IPS-18c (cell line): ENCODE data around the gene GPC5.
"Not testable (repeated sequence)": the region's sequence is repeated elsewhere in the genome, so short reads cannot be mapped to it uniquely, and the experiment has no call there.

ENCODE experiments used
- H3K4me3 ChIP-seq: 2 replicates; pipeline ENCODE4 v1.7.0; 2013; ENCODE audit warnings: low read depth, mild to moderate bottlenecking, low read length, moderate library complexity; ENCODE audit not compliant: insufficient read depth
- H3K9me3 ChIP-seq: one replicate; pipeline ENCODE4 v1.6.1; 2013; ENCODE audit warnings: mild to moderate bottlenecking, low read length, moderate library complexity; ENCODE audit not compliant: control insufficient read depth, insufficient read depth

GPC5 gene

DNA sequence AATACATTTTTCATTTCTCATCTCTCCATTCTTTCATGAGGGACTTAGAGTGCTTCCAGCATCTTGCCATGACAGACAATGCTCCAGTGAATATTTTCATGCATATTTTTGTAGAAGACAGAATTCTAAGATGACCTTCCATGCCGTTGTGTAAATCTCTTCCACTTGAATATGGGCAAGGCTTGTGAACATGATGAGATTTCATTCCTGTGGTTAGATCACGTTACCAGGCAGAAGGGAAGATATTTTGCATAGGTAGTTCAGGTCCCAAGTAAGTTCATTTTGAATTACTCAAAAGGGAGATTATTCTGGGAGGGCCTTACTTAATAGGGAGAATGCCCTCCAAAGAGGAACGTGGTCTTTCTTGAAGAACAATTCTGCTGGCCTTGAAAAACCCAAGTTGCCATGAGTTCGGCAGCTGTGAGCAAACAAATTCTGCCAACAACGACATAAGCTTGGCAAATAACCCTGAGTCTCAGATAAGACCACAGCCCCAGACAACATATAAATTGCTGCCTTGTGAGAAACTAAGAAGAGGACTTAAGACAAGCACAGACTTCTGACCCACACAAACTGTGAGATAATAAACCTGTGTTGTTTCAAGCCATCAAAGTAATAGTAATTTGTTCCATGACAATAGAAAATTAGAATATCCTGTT, 1427.6 kb downstream of the GPC5 start:
- no peak overlapping the region for H3K4me3 ChIP-seq
- no peaks in the 10 kb centered on the region for H3K9me3 ChIP-seq

DNA sequence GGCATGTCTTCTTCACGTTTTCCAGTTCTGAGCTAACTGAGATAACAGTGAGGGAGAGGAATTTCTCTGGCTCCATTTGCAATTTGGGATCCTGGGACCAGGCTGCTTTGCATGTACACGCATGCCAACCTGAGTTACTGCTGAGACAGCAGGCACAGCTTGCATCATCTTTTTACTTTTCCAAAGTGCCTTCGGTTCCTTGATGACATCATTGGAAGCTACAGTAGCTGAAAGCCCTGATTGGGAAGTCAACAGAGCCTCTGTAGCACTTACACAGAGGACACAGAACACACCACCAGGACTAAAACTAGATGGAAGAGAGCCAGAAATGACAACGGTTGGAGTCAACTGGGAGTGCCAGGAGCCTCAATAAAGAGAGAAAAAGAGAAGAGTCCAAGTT, 1429.1 kb downstream of the GPC5 start:
- Histone ChIP-seq H3K4me3 (no peak overlapping the region), H3K9me3 (no peaks in the 10 kb centered on the region)

DNA sequence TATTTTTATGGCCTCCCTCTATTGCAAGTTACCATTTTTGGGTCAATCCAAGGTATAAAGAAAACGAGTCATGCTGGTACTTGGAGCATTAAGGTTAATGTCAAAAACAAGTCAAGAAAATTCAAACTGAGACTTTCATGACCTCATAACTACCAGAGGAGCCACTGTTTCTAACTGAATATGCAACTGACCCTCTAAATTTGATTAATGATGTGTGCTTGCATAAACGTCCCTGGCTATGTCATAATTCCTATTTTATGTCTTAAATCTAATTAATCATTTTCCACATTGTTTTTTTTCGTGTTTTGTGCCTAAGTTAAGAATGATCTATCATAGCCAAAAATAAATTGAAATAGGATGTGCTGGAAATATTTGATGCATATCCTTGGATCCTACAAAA, 1431.5 kb downstream of the GPC5 start:
- Histone ChIP-seq H3K4me3 (no peak overlapping the region), H3K9me3 (no peaks in the 10 kb centered on the region)

DNA sequence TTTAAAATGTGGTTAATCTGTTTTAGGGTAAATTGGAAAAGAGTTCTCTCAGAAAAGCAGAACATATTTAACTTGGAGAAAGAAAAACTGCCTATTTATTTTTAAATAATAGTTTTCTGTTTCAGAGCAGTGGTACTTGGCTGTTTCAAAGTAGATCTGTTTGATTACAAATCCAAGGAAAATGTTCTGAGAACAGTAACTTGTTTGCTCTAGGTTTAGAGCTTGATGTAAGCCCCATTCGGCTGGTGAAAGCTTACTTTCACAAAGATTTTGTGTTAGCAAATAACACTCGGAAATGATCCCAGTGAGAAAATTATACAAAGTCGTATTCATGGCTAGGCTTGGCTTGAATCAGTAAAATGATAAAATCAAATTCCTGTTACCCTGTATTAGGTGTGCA, 1432.4 kb downstream of the GPC5 start:
- H3K9me3 ChIP-seq, result no peaks in the 10 kb centered on the region
- H3K4me3 ChIP-seq, result no peak overlapping the region

DNA sequence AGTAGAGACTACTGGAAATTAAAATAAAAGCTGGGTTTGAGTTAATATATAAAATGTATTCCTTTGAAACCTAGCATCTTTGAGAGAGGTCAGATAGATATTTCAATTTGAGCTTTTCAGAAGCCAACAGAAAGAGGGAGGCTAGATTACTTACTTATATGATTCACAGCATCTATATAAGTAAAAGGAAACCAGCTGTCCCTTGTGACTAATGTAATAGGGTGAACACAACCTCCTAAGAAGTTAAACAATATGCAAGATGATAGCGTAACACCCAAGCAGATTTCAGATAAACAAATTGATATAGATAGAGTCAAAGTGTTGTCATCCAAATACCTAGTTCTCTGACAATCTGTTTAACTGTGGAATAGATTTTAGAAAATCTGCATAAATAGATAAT, 1434.7 kb downstream of the GPC5 start:
- H3K4me3 ChIP-seq, result no peak overlapping the region
- H3K9me3 ChIP-seq, result no peaks in the 10 kb centered on the region

DNA sequence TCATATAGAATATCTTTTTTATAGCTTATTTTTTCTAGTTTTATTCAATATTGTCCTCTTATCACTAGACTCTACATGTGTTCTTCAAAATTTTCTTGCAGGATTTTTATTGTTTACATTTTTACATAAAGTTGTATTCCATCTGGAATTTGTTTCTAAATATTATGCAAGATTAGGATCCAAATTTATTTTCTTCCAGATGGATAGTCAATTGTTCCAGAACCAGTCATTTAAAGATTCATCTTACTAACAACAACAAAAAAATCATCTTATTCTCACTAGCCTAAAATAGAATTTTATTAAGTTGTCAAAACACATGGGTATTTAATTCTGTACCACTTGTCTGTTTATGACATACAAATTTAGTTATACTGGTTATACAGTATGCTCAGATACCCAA, 1437.8 kb downstream of the GPC5 start:
- H3K9me3 ChIP-seq, result no peaks in the 10 kb centered on the region
- H3K4me3 ChIP-seq, result no peak overlapping the region

DNA sequence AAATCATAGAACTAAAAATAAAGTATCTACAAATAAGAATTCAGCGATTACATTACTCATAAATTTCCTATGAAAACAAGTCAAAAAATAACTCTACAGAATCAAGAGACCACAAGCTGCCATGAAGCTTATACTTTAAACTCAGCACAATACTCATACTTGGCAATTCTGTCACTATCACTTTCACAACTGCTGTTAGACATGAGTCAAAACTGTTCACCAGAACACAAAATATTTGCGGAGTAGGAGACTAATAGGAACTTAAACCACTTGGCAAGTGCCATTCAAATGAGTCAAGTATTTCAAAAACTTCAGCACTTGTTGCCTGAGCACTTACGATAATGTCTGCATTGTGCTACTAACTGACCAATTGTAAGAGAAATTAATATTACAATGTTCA, 1440.4 kb downstream of the GPC5 start:
- H3K4me3 ChIP-seq, result no peak overlapping the region
- H3K9me3 ChIP-seq, result peaks cover 2% of the 10 kb centered on the region

DNA sequence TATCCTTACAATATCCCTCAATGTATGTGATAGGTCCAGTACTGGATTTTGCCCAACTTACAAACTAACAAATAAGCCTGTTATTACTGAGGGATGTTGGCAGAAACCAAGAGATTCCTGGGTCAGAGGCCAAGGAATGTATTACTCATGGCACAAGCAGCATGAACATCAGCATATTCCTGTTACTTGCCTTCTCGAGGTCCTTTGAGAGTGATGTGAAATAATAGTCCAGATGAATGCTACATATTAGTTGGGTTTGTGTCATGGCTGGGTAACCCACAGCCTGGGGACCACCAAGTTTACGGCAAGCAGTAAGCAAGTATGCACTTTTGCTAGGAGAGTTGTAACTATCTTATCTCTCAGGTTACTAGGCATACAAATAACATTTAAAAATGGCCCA, 1443.7 kb downstream of the GPC5 start:
- Histone ChIP-seq H3K9me3 (peaks cover 2% of the 10 kb centered on the region), H3K4me3 (no peak overlapping the region)

DNA sequence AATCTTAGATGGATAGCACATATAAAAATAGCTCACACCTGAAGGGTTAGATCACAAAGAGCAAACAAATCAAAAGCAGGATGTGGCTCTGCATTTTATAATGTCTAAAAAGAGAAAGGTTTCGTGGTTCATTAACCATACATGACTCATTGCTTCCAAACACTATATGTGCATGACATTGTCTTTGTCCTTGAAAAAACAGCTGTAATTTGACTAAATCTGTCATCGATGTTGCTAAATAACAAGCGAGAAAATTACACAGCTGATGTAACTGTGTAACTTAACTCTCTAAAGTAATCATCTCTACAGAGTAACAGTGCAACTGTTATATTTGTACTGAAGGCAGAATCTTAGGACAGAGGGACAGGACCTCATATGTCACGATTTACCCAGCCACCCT, 1445.1 kb downstream of the GPC5 start:
- Histone ChIP-seq H3K9me3 (peaks cover 2% of the 10 kb centered on the region), H3K4me3 (no peak overlapping the region)

DNA sequence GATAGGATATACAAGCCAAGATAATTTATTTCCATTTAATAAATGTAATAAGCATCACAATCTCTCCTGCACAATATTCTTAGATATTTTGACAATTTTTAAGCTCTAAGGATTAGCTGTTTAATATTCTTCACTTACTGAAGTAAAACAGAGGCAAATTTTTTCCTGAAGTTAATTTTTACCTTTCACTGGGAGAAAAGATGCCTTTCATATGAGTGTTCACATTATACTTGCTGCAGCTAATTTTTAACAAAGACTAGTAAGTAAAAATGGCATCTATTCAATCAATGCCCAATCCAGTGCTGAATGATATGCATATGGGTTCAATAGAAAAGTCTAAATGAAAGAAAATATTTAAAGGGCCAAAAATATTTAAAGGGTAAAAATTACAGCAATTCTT, 1451.0 kb downstream of the GPC5 start:
- Histone ChIP-seq H3K9me3 (no peaks in the 10 kb centered on the region), H3K4me3 (no peak overlapping the region)

DNA sequence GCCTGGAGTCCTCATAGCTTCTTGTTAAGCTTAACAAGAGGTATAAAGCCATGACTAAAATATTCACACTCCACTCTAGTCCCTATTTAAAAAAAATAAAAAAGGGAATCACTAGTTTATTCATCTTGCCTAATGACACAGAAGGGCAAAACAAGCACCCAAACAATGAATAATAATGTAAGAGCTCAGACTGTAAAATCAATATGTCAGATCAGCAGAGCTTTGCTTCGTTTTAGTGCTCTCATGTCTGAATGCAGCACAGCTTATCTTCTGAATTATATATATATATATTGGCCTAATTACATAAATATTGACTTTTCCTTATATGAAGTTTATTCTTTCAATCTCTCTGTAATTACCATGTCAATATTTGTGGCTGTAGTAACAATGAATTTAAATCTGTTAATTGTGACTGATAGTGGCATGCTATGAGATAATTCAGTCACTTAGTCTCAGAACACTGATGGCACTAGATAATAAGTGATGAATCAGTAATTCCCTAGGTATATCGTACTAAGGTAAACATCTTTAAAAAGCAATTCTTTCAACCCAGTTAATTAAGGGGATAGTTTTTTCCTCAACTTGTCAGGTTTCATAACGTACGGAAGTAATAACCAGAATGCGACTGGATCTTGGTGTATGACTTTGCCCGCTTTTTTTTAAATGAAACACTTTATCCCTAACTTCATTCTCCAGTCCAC, 1466.3 kb downstream of the GPC5 start:
- Histone ChIP-seq H3K4me3 (no peak overlapping the region), H3K9me3 (no peaks in the 10 kb centered on the region)

DNA sequence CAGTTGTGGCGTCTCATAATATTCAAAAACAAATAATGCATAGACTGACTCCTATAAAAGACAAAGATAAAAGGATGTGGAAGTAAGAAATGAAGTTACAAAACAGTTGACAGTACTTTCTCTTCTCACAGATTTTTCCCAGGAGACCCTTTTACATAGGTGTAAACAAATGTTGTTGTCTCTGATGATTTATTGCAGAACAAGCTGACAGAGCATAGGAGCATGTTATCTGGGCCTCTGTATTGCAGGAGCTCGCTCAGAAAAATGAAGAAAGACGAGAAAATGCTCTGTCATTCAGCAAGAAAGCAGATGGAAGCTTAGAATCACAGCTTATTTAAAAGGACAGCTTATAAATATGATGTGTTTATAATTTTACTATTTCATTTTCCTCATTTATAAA, 1474.6 kb downstream of the GPC5 start:
- Histone ChIP-seq H3K9me3 (no peaks in the 10 kb centered on the region), H3K4me3 (no peak overlapping the region)

DNA sequence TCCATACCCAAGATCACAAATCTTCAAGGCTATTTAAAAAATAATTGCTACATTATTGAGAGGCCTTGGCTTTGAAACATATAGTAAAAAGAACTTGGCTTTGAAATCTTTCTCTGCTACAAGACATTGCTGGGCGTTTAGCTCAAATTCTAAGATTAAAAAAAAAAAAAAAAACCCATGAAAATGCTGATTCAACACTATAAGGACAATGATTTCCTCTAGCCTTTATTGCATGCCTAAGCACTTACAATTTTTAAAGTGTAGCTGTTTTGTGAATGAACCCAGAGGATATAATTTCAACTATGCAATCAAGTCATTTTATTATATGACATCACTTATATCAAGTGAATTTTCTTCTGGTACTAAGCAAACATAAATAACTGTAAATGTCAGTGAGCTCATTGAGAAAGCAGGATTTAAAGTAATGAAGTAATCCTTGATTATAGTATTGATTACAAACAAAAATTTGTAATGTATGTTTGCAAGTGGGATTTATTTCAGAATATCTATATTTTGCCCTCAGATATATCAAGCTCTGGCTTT, 1488.2 kb downstream of the GPC5 start:
- H3K9me3 ChIP-seq, result no peaks in the 10 kb centered on the region
- H3K4me3 ChIP-seq, result no peak overlapping the region

DNA sequence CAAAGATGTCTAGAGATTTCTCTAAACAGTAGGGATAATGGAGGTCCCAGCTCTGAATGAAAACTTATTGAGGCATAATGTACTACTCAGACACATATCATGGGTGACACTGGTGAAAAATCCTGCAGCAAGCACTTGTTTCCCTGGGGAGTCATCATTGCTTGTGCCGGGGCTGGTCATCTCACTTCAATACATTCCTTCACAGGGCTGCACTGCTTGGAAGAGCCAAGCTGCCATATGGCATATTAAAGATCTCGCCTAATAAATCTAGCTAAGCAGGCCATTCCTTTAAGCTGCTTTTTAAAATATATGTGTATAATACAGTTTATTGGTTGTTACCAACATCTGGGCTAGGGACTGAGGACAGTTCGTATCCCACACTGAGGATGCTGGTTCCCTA, 1496.0 kb downstream of the GPC5 start:
- Histone ChIP-seq H3K4me3 (no peak overlapping the region), H3K9me3 (no peaks in the 10 kb centered on the region)

DNA sequence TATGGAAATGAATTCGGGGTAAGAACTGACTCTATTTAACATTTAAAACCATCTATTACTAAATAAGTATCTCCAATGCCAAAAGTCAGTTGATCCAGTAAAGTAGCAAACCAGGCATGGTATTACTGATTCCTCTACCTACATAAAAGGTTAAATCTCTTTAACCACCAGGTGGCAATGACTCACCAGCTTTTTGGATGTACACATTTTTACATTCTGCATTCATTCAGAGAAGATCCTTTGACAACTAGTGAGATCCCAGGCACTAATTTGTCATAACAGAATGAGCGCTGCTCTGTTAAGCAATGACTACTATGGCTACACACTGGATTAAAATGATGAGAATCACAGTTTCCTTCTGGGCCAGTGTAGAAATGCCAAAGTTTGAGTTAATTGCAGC, 1498.4 kb downstream of the GPC5 start:
- H3K4me3 ChIP-seq, result no peak overlapping the region
- H3K9me3 ChIP-seq, result no peaks in the 10 kb centered on the region

DNA sequence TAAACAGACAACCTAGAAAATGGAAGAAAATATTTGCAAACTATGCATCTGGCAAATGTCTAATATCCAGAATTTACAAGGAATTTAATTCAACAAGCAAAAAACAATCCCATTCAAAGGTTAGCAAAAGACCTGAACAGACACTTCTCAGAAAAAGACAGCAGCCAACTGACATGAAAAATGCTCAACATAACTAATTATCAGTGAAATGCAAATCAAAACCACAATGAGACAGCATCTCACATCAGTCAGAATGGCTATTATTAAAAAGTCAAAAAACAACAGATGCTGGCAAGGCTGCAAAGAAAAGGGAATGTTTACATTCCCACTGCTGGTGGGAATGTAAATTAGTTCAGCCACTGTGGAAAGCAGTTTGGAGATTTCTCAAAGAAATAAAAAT, 1500.5 kb downstream of the GPC5 start:
- not testable (repeated sequence) for H3K4me3 ChIP-seq, H3K9me3 ChIP-seq

DNA sequence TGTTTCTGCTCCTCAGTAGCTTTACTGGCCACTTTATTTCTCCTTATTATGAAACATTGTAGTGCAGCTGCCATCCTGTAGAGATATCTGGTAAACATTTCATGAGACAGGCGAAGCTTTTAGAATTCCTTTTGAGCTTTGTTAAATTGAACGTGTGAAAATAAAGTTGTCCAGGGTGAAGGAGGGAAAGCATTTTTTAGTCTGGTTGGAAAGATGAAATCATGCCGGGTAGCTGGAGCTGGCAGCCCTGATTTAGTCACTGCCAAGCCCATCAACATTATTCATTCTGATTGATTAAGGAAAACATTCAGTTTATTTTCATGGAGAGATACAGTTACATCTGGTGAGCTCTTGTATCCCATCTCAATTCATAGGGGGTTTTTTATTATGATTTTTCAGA, 1502.0 kb downstream of the GPC5 start:
- Histone ChIP-seq H3K4me3 (no peak overlapping the region), H3K9me3 (peaks cover 2% of the 10 kb centered on the region)

DNA sequence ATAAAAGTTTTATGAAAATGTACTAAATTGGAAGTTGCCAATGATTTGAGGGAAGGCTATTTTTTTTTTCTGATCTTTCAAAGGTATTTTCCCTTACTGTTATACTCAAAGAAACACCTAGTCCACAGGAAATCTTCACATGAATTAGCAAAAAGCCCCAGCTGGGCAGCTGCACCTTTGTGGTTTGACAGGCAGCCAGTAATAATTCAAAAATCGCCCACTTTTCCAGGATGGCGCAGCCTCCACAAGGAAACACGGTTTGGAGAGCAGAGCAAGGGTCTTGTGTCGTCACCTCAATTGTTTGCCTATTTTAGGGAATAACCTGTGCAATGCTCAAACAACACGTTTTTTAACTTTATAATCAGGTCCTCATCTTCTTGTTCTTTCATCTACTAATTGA, 1503.3 kb downstream of the GPC5 start:
- peaks cover 2% of the 10 kb centered on the region for H3K9me3 ChIP-seq

DNA sequence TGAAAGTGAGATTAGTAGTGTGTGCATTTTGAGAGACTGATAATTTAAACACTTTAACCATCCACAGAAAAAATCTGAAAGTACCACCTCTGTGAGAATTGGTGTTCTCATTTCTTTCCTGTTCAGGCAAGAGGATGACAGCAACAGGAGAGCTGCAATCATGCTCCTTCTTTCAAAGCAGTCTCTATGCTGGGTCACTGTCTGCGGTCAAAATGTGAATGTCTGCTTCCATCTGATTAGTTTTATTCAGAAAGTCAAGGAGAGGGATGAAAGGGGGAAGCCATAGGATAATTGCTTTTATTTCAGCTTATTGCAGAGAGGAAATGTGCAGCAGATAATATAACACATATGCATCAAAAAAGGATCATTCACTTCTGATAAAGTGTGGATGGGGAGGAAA, 1514.2 kb downstream of the GPC5 start:
- no peaks in the 10 kb centered on the region for H3K9me3 ChIP-seq

More for the DNA sequence above, 1503.3 kb downstream of the GPC5 start:
- no peak overlapping the region for H3K4me3 ChIP-seq

More for the DNA sequence above, 1514.2 kb downstream of the GPC5 start:
- no peak overlapping the region for H3K4me3 ChIP-seq
